MCF 10A (cell line): ENCODE measurements around the gene MAPKAPK2. TPM values are rescaled to one million over a fixed set of nuclear protein-coding genes. Genes with fewer than 3 reads are reported as not detected.

Experiments
- BruUV-seq: library from RNA; stranded (reverse); fragments of 400-500 nt; replicated peaks from 2 replicates; lab custom pipeline; 2021; lab: Mats Ljungman, UMichigan
- CTCF ChIA-PET: fragments of 300-600 bp; sonication (Branson Sonifier 250); formaldehyde crosslinking; extraction: SDS; loops from one replicate; lab custom pipeline; 2021; ENCODE audit warnings: antibody characterized with exemption, inconsistent platforms; lab: Yijun Ruan, JAX
- POLR2A ChIA-PET: fragments of 300-600, 350-650 bp; sonication (Branson Sonifier 250); formaldehyde crosslinking; extraction: SDS; loops from one replicate; lab custom pipeline; 2020; ENCODE audit warnings: antibody characterized with exemption, inconsistent platforms; lab: Yijun Ruan, JAX
- DNase-seq: peaks from one replicate; pipeline ENCODE4 v3.0.0-alpha.2; 2018; ENCODE audit not compliant: unreplicated experiment
- H3K27ac Mint-ChIP-seq: one replicate; pipeline ENCODE4 v1.8.0; 2022; ENCODE audit warnings: mild to moderate bottlenecking, low read depth, mixed read lengths; ENCODE audit not compliant: unreplicated experiment
- H3K27me3 Mint-ChIP-seq: one replicate; pipeline ENCODE4 v1.8.0; 2022; ENCODE audit warnings: mixed read lengths; ENCODE audit not compliant: insufficient read depth, unreplicated experiment
- H3K36me3 Mint-ChIP-seq: one replicate; pipeline ENCODE4 v1.8.0; 2022; ENCODE audit warnings: mild to moderate bottlenecking, moderate library complexity, mixed read lengths; ENCODE audit not compliant: insufficient read depth, unreplicated experiment
- H3K4me1 Mint-ChIP-seq: one replicate; pipeline ENCODE4 v1.8.0; 2022; ENCODE audit warnings: mixed read lengths; ENCODE audit not compliant: insufficient read depth, unreplicated experiment
- H3K4me3 Mint-ChIP-seq: one replicate; pipeline ENCODE4 v1.8.0; 2022; ENCODE audit warnings: mild to moderate bottlenecking, moderate library complexity, mixed read lengths; ENCODE audit not compliant: unreplicated experiment
- H3K9me3 Mint-ChIP-seq: one replicate; pipeline ENCODE4 v1.8.0; 2022; ENCODE audit warnings: mixed read lengths; ENCODE audit not compliant: unreplicated experiment
- intact Hi-C: fragments of 100-400 bp; cut with micrococcal nuclease; formaldehyde crosslinking; loops from 2 replicates; pipeline ENCODE4 v1.14.1; 2022
- total RNA-seq: library from RNA; stranded (reverse); gene quantifications from 2 replicates; pipeline ENCODE4 v1.2.3, GENCODE V29; 2022
- TF ChIP-seq, protein P1 (sequence below): fragments of 200-600 bp; IDR thresholded peaks from one replicate; pipeline ENCODE4 v1.8.0; 2022; ENCODE audit warnings: antibody characterized with exemption, mild to moderate bottlenecking; ENCODE audit not compliant: unreplicated experiment

The MAPKAPK2 gene
- total RNA-seq, 1 experiment from 2014 or later = 142 TPM

DNA sequence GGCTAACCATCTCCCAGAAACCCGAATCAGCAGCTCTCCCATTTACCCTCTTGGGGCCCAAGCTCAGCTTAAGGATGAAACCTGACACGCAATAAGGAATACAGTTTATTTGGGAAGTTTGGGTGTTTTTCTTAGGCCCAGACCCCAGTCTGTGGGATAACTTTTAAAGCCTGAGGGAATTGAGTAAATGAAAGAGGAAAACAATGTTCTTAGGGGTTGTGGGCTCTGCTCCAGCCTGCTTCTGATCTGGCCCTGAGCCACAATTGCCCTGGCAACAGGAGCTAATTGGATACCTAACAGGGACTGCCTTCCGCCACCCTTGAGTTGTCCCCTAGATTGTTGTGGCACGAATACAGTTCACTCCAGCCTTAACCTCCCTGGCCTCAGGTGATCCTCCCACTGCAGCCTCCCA, 29.2 kb upstream of the MAPKAPK2 start:
- Mint-ChIP-seq H3K4me3 (no peak overlapping the region), H3K4me1 (peaks cover 9% of the 10 kb centered on the region), H3K9me3 (no peaks in the 10 kb centered on the region), H3K27me3 (no peaks in the 10 kb centered on the region), H3K27ac (no peak overlapping the region), H3K36me3 (peaks cover 26% of the 10 kb centered on the region)
- TF ChIP-seq, protein P1, sequence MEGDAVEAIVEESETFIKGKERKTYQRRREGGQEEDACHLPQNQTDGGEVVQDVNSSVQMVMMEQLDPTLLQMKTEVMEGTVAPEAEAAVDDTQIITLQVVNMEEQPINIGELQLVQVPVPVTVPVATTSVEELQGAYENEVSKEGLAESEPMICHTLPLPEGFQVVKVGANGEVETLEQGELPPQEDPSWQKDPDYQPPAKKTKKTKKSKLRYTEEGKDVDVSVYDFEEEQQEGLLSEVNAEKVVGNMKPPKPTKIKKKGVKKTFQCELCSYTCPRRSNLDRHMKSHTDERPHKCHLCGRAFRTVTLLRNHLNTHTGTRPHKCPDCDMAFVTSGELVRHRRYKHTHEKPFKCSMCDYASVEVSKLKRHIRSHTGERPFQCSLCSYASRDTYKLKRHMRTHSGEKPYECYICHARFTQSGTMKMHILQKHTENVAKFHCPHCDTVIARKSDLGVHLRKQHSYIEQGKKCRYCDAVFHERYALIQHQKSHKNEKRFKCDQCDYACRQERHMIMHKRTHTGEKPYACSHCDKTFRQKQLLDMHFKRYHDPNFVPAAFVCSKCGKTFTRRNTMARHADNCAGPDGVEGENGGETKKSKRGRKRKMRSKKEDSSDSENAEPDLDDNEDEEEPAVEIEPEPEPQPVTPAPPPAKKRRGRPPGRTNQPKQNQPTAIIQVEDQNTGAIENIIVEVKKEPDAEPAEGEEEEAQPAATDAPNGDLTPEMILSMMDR = no peak
- POLR2A ChIA-PET = interaction anchor here (0.6 to 3.8 kb wide), 6 partner anchors 8 to 747 kb away, joined by 3 to 23 read pairs (median 6); partner anchors contain the start of genes DYRK3 and EIF2D
- CTCF ChIA-PET = interaction anchor here (0.6 to 36.8 kb wide), 10 partner anchors 5 to 256 kb away, joined by 3 to 1191 read pairs (median 5); partner anchors contain the start of genes DYRK3 and EIF2D
- no TSS peak for BruUV-seq
- DNase-seq = no peak
- intact Hi-C loops = no loop called here

DNA sequence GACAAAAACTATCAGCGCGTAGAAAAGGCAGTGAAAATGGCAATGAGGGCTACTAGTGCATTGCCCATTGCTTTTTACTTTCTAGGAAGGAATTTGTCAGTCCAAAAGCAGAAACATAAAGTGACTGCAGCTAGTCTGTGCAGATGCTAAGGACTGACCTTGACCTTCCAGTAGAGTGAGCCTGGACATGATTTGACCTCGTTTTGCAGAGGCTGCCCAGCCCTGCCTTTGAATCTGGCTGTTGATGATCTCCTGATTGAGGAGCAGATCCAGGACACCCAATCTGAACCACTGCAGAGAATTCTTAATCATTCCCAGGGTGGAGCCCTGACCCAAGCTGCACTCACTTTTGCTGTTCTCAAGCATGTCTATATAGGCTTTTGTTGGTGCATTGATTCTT, 27.8 kb upstream of the MAPKAPK2 start:
- Mint-ChIP-seq H3K36me3 (peaks cover 18% of the 10 kb centered on the region), H3K27ac (no peak overlapping the region), H3K4me1 (peaks cover 7% of the 10 kb centered on the region), H3K4me3 (no peak overlapping the region), H3K9me3 (no peaks in the 10 kb centered on the region), H3K27me3 (no peaks in the 10 kb centered on the region)
- no peak for DNase-seq
- POLR2A ChIA-PET = interaction anchor here (0.6 to 3.8 kb wide), 7 partner anchors 10 to 45 kb away, joined by 3 to 11 read pairs (median 4); partner anchors contain the start of genes DYRK3 and EIF2D
- CTCF ChIA-PET = interaction anchor here (0.6 to 36.8 kb wide), 5 partner anchors 4 to 273 kb away, joined by 3 to 1191 read pairs (median 356); partner anchors contain the start of genes DYRK3 and EIF2D
- no TSS peak for BruUV-seq
- intact Hi-C loops = no loop called here
- TF ChIP-seq, protein P1 = no peak

DNA sequence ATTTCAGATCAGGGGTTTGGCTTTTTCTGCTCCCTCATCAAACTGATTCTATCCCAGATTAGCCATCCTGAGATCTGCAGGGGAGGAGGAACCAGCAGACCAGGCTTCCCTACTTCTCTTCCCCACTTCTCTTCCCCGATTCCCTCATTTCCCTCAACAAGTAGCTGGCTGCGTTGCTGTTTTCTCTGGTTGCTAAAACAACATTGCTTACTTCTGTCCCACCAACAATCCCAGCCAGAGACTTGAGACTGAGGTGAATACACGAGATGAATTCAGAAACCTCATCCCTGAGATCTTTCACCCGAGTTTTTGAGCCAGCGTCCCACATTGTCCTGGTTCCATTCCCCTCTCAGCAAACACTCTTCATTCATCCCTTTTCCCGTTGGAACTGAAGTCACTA, 27.0 kb upstream of the MAPKAPK2 start:
- TSS peak; percentile 9 for BruUV-seq
- Mint-ChIP-seq H3K27ac (no peak overlapping the region), H3K9me3 (no peaks in the 10 kb centered on the region), H3K4me1 (peaks cover 3% of the 10 kb centered on the region), H3K4me3 (no peak overlapping the region), H3K36me3 (peaks cover 10% of the 10 kb centered on the region), H3K27me3 (peaks cover 7% of the 10 kb centered on the region)
- DNase-seq = no peak
- POLR2A ChIA-PET = interaction anchor here (0.6 to 3.8 kb wide), 7 partner anchors 11 to 77 kb away, joined by 3 to 11 read pairs (median 4); partner anchors contain the start of genes DYRK3 and EIF2D
- intact Hi-C loops = no loop called here
- TF ChIP-seq, protein P1 = no peak
- CTCF ChIA-PET = interaction anchor here (0.5 to 36.8 kb wide), 6 partner anchors 3 to 333 kb away, joined by 3 to 1191 read pairs (median 182); partner anchors contain the start of genes DYRK3 and EIF2D

DNA sequence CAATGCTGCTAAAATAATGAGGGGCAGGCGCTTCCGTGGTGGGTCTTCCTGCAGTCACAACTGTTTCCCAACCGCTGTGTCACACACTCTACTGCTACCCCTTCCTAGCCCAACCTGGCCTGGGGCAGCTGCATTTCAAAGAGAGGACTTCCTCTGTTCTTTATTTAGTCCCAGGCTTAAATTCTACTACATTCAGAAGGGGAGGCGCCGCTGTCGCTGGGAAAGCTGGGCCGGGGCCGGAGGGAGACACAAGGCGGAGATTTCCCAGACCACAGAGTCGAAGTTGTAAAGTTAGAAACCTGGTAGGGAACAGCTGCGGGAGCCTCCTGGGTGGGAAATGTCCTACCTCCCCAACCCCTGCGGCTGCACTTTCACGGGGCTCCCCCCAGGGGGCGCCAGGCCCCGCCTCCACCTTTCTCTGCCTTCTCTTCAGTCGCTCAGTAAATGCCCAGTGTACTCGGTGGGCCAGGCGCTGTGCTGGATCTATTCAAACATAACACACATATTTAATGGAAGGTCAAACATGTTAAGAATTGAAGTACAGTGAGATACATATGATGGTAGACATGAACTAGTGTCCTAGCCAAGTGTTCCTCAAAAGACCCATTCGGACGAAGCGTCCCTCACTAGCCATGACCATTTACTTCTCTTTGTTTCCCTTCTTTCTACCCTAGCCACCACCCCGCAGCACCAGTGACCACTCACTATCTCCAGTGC, 26.3 kb upstream of the MAPKAPK2 start:
- no peak overlapping the region for H3K4me3 Mint-ChIP-seq
- no peaks in the 10 kb centered on the region for H3K9me3 Mint-ChIP-seq
- intact Hi-C loops = no loop called here
- H3K4me1 Mint-ChIP-seq = peaks cover 6% of the 10 kb centered on the region
- no peak for DNase-seq
- no TSS peak for BruUV-seq
- H3K27ac Mint-ChIP-seq = no peak overlapping the region
- H3K27me3 Mint-ChIP-seq = peaks cover 13% of the 10 kb centered on the region
- POLR2A ChIA-PET = interaction anchor here (0.7 to 13.3 kb wide), 5 partner anchors 11 to 76 kb away, joined by 3 to 193 read pairs (median 6); partner anchors contain the start of gene DYRK3
- peaks cover 3% of the 10 kb centered on the region for H3K36me3 Mint-ChIP-seq
- TF ChIP-seq, protein P1 = peak; percentile 89
- CTCF ChIA-PET = interaction anchor here (0.6 to 36.8 kb wide), 9 partner anchors 2 to 543 kb away, joined by 3 to 1191 read pairs (median 8); partner anchors contain the start of genes DYRK3 and EIF2D
